Activated T-cell treated with anti-CD3 and anti-CD28 coated beads, Interleukin-2, amount 50 U/mL, for 4 hours (primary cell): Measurements from ENCODE around the gene ANKDD1A. TPM values are rescaled to one million over a fixed set of nuclear protein-coding genes. Genes with fewer than 3 reads are reported as not detected.

Experiments used
- ATAC-seq, 2 donors: fragments of 200-7000 bp; cut with Tn5 transposase; one replicate each; pipeline ENCODE4 v1.10.0; 2021
- DNase-seq: peaks from one replicate; pipeline ENCODE4 v3.0.0-alpha.2; 2020
- H3K27me3 Mint-ChIP-seq: one replicate; pipeline ENCODE4 v1.8.0; 2021; ENCODE audit warnings: low read depth, mixed read lengths
- H3K36me3 Mint-ChIP-seq: one replicate; pipeline ENCODE4 v1.8.0; 2022; ENCODE audit warnings: mixed read lengths; ENCODE audit not compliant: insufficient read depth
- H3K4me1 Mint-ChIP-seq: one replicate; pipeline ENCODE4 v1.8.0; 2021; ENCODE audit warnings: low read depth, mixed read lengths
- H3K4me3 Mint-ChIP-seq: one replicate; pipeline ENCODE4 v1.8.0; 2021; ENCODE audit warnings: mild to moderate bottlenecking, moderate library complexity, mixed read lengths
- H3K9me3 Mint-ChIP-seq: one replicate; pipeline ENCODE4 v1.8.0; 2021; ENCODE audit warnings: mixed read lengths
- total RNA-seq, 3 donors: library from RNA; stranded (reverse); gene quantifications; one replicate each; pipeline ENCODE4 v1.2.1, GENCODE V29; 2021

Gene ANKDD1A
- total RNA-seq, 3 donors from 2014 or later, result 0.63 to 2.4 (median 1.4) TPM

DNA sequence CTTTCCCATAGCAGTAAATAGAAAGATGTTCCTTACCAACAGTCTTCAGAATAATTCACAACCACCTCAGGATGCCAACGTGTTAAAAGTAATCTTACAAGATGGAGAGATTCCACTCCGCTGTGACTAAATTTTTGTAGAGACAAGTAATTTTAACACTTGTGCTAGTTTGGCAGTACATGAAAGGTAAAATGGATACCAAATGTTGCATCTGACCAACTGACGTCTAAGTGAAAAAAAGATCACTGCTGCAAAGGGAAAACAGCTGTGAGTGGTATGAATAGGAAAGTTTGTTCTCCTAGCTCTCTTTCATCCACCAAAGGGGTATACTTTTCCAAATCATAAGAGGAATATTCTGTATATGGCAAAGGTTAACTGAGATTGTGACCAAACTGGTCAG, 75.4 kb downstream of the ANKDD1A start:
- H3K36me3 Mint-ChIP-seq, result peaks cover 4% of the 10 kb centered on the region
- peak overlapping the region; percentile 19 for H3K4me3 Mint-ChIP-seq
- ATAC-seq, result no peak
- peaks cover 49% of the 10 kb centered on the region for H3K4me1 Mint-ChIP-seq
- H3K9me3 Mint-ChIP-seq, result no peaks in the 10 kb centered on the region
- no peak for DNase-seq
- no peaks in the 10 kb centered on the region for H3K27me3 Mint-ChIP-seq

DNA sequence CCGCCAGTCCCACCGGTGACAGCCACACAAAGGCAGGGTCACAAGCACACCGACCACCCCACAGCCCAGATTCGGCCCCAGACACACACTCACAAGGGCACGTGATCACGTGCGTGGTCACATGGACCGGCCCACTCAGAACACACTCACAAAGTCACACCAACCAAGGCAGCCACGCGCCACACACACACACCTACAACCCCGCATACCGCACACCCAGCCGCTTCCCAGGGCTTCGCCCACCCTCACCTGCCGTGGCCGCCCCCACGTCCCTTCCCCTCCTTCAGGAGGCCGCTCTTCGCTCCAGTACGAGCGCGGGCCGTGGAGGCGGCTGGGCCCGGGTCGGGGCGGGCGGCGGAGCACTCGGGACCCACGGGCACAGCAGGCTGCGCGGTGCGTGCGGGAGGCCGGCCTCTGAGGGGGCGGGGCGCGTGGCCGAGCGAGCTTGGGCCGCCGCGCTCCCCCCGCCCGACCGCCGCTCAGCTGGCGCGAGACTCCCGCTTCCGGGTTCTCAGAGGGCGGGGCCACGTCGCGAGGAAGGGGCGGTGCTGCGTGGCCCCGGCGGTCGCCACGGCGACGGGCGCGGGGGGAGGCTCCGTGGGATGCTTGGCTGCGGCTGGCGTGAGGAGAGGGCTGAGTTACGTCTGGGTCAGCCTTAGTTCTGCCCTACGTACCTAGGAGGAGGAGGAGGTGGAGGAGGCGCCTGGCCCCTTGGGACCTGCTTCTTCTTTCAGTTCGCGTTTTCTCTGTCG, 77.9 kb downstream of the ANKDD1A start, which contains the start of gene SPG21:
SPG21 (minus strand) TSS at position 499 of the 752 bp plus-strand sequence. CDS start 6,345 bp downstream, outside the sequence.
- DNase-seq (peak; percentile 87), ATAC-seq (peak; percentile 95 to 96)
- Mint-ChIP-seq H3K36me3 (no peaks in the 10 kb centered on the region), H3K4me3 (peak within 1 kb of the TSS; percentile 96), H3K9me3 (no peaks in the 10 kb centered on the region), H3K4me1 (peaks cover 48% of the 10 kb centered on the region), H3K27me3 (no peaks in the 10 kb centered on the region)

DNA sequence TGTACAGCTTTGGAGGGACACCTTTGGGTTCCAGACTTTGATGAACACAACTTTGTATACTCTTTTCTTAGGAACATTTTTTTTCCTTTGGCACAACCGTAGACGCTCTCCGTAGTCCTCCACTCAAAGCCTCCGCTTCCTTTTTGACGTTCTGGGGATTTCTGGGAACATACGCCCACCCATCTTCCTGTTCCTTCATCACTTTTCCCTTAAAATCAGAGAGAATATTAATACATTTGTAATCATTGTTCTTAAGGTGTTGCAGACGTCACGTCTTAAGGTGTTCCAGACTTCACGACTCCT, 78.4 kb downstream of the ANKDD1A start:
- DNase-seq, result no peak
- ATAC-seq, result no peak
- Mint-ChIP-seq H3K4me1 (peaks cover 44% of the 10 kb centered on the region), H3K36me3 (no peaks in the 10 kb centered on the region), H3K4me3 (peak overlapping the region; percentile 92), H3K27me3 (no peaks in the 10 kb centered on the region), H3K9me3 (no peaks in the 10 kb centered on the region)

DNA sequence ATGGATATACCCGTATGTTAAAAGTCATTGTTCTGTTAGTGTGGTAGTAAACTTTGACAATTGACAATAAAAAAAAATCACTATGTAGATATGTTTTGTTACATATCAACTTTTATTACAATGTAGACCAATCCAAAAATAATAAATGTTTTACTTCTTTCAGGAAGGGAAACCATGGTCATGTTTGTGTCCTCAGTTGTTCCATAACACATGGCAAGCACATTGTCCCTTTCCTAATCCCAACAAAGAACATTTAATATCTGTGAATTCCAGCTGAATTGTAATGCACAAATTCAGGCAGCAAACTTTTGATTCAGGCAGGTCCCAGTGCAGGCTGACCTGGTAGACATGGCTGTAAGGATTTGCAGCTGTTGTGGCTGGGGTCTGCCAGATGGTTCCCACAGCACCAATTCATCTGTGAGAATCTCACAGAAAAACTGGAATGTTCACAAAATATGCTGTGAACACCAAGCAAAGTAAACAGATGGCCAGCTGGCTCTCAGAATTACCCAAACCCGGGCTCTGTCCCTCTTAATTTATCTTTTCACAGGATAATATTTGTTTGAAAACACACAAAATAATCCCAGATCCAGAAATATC, 79.9 kb downstream of the ANKDD1A start:
- no peak for ATAC-seq
- Mint-ChIP-seq H3K27me3 (no peaks in the 10 kb centered on the region), H3K36me3 (no peaks in the 10 kb centered on the region), H3K4me3 (no peak overlapping the region), H3K9me3 (no peaks in the 10 kb centered on the region), H3K4me1 (peaks cover 37% of the 10 kb centered on the region)
- DNase-seq, result no peak

- no peak for ATAC-seq
- no peaks in the 10 kb centered on the region for H3K36me3 Mint-ChIP-seq
- no peaks in the 10 kb centered on the region for H3K27me3 Mint-ChIP-seq
- H3K4me3 Mint-ChIP-seq, result no peak overlapping the region
- H3K9me3 Mint-ChIP-seq, result no peaks in the 10 kb centered on the region
- no peak for DNase-seq
- peaks cover 21% of the 10 kb centered on the region for H3K4me1 Mint-ChIP-seq
These were observed 81.6 kb downstream of the ANKDD1A start for GRCh38 chr15:64993290-64993689.

DNA sequence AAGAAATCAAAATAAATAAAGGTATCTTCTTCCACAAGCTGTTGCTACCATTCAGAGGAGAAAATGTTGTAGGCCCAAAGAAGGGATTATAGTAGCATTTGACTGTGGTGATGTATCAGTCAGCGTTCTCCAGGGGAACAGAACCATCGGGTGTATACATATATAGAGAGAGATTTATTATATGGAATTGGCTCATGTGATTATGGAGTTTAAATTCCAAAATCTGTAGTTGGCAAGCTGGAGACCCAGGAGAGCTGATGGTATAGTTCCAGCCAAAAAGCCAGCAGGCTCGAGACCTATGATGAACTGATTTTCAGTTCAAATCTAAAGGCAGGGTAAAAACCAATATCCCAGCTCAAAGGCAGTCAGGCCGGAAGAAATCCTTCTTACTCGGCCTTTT, 85.4 kb downstream of the ANKDD1A start:
- Mint-ChIP-seq H3K4me1 (peaks cover 4% of the 10 kb centered on the region), H3K9me3 (no peaks in the 10 kb centered on the region), H3K4me3 (no peak overlapping the region), H3K36me3 (no peaks in the 10 kb centered on the region), H3K27me3 (no peaks in the 10 kb centered on the region)
- DNase-seq (no peak), ATAC-seq (no peak)

GRCh38 chr15:64997745-64998375, 86.2 kb downstream of the ANKDD1A start:
- no peak for DNase-seq
- no peaks in the 10 kb centered on the region for H3K9me3 Mint-ChIP-seq

DNA sequence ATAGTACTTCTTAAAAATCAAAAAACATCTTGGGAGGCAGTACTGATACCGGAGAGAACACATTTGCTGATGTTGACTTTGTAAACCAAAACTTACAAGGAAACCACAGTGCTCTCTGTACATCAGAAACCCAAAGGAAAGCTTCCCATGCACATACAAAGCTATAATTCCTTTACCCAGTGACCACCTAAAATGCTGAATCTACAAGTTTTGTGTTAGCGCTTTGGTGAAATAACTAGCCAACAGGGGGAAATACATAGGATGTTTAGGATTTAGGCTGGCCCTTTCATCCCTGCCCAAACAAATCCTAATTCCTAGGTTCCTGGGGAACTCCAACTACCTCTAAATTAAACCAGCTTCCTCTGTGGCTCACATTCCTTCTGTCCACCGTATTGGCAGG, 93.3 kb downstream of the ANKDD1A start:
- no peaks in the 10 kb centered on the region for H3K27me3 Mint-ChIP-seq
- no peak overlapping the region for H3K4me3 Mint-ChIP-seq
- no peak for DNase-seq
- no peaks in the 10 kb centered on the region for H3K9me3 Mint-ChIP-seq
- ATAC-seq, result no peak
- no peaks in the 10 kb centered on the region for H3K4me1 Mint-ChIP-seq
- peaks cover 5% of the 10 kb centered on the region for H3K36me3 Mint-ChIP-seq

More at GRCh38 chr15:64997745-64998375, 86.2 kb downstream of the ANKDD1A start:
- Mint-ChIP-seq H3K36me3 (peaks cover 2% of the 10 kb centered on the region), H3K4me3 (no peak overlapping the region), H3K4me1 (peaks cover 3% of the 10 kb centered on the region), H3K27me3 (no peaks in the 10 kb centered on the region)
- no peak for ATAC-seq

GRCh38 chr15:65006876-65007275, 95.2 kb downstream of the ANKDD1A start:
- H3K27me3 Mint-ChIP-seq, result no peaks in the 10 kb centered on the region
- DNase-seq (no peak), ATAC-seq (no peak)
- H3K36me3 Mint-ChIP-seq, result peaks cover 9% of the 10 kb centered on the region
- H3K4me3 Mint-ChIP-seq, result no peak overlapping the region
- H3K4me1 Mint-ChIP-seq, result no peaks in the 10 kb centered on the region
- no peaks in the 10 kb centered on the region for H3K9me3 Mint-ChIP-seq

Other genes with a start within 250 kb of the ANKDD1A start
- under 1 TPM in 2 of 3 donors, not detected in 1; 0.10 to 0.22 TPM for gene RBPMS2, start 136.3 kb upstream of the ANKDD1A start, total RNA-seq
- 1 to 10 TPM; 1.5 to 2.2 (median 1.6) TPM for gene PIF1, start 86.3 kb upstream of the ANKDD1A start, total RNA-seq
- 10 to 100 TPM in 2 of 3 donors, 1 to 10 TPM in 1; 9.3 to 14.2 (median 13.0) TPM for gene PLEKHO2, start 70.0 kb upstream of the ANKDD1A start, total RNA-seq
- gene SPG21, start 78.0 kb downstream of the ANKDD1A start, total RNA-seq, result 10 to 100 TPM; 69.8 to 80.9 (median 72.7) TPM
- 10 to 100 TPM; 12.6 to 25.2 (median 16.4) TPM for gene MTFMT, start 117.7 kb downstream of the ANKDD1A start, total RNA-seq
- not detected for gene SLC51B, start 133.5 kb downstream of the ANKDD1A start, total RNA-seq
- gene RASL12, start 156.1 kb downstream of the ANKDD1A start, total RNA-seq, result not detected
- not detected for gene KBTBD13, start 164.8 kb downstream of the ANKDD1A start, total RNA-seq
- 1 to 10 TPM; 5.2 to 6.1 (median 5.9) TPM for gene UBAP1L, start 203.3 kb downstream of the ANKDD1A start, total RNA-seq
- gene PDCD7, start 221.9 kb downstream of the ANKDD1A start, total RNA-seq, result 10 to 100 TPM; 35.0 to 38.7 (median 36.1) TPM